SK-N-SH (cell line): Measurements from ENCODE around the gene MB. TPM values are rescaled to one million over a fixed set of nuclear protein-coding genes. Genes with fewer than 3 reads are reported as not detected.

Experiments
- CTCF ChIA-PET: fragments of 300-600, 350-600 bp; formaldehyde crosslinking; extraction: SDS; loops from one replicate; lab custom pipeline; 2021; lab: Yijun Ruan, JAX
- POLR2A ChIA-PET: fragments of 350-600 bp; sonication (Branson Sonifier 250); formaldehyde crosslinking; extraction: SDS; loops from one replicate; lab custom pipeline; 2020; ENCODE audit warnings: antibody characterized with exemption, inconsistent platforms; lab: Yijun Ruan, JAX
- DNase-seq: peaks from one replicate; pipeline ENCODE4 v3.0.0; 2012
- H2AFZ ChIP-seq: fragments of 200-600 bp; sonication (generic); 2 replicates; pipeline ENCODE4 v1.8.1; 2016; ENCODE audit warnings: antibody characterized with exemption, mild to moderate bottlenecking, low read depth
- H3F3A ChIP-seq: fragments of 200-600 bp; sonication (generic); replicated peaks from 2 replicates; pipeline ENCODE3; 2016; ENCODE audit warnings: antibody characterized with exemption, mild to moderate bottlenecking; ENCODE audit not compliant: insufficient read depth
- H3K27ac ChIP-seq, 2 experiments: fragments of 200-500 bp in 1 of 2; fragments of 200-600 bp in 1 of 2; sonication (Bioruptor generic) in 1 of 2; sonication (generic), shearing (Covaris generic) in 1 of 2; 2 replicates each; pipeline versions ENCODE4 v1.5.1 to v1.6.1; 2014 to 2016; ENCODE audit warnings: low read depth in 2 of 2, inconsistent platforms in 1 of 2, low read length in 1 of 2, mild to moderate bottlenecking in 1 of 2, mixed read lengths in 1 of 2
- H3K27me3 ChIP-seq: fragments of 200-600 bp; sonication (generic), shearing (Covaris generic); 2 replicates; pipeline ENCODE4 v1.6.1; 2016; ENCODE audit warnings: mixed run types; ENCODE audit not compliant: insufficient read depth
- H3K36me3 ChIP-seq, 2 experiments: fragments of 200-500 bp in 1 of 2; fragments of 200-600 bp in 1 of 2; sonication (Bioruptor generic) in 1 of 2; sonication (generic) in 1 of 2; replicated peaks in 1 of 2; 2 replicates each; pipeline versions ENCODE3 to v1.5.1; 2014 to 2016; ENCODE audit warnings: low read length in 1 of 2, mild to moderate bottlenecking in 1 of 2; ENCODE audit not compliant: insufficient read depth in 2 of 2, control insufficient read depth in 1 of 2
- H3K4me1 ChIP-seq, 2 experiments: fragments of 200-500 bp in 1 of 2; fragments of 200-600 bp in 1 of 2; sonication (Bioruptor generic) in 1 of 2; sonication (generic), shearing (Covaris generic) in 1 of 2; 2 replicates each; pipeline versions ENCODE4 v1.5.1 to v1.6.1; 2014 to 2016; ENCODE audit warnings: low read depth in 1 of 2, low read length in 1 of 2, mixed run types in 1 of 2; ENCODE audit not compliant: insufficient read depth in 2 of 2, control insufficient read depth in 1 of 2
- H3K4me2 ChIP-seq: fragments of 200-600 bp; sonication (generic), shearing (Covaris generic); 2 replicates; pipeline ENCODE4 v1.6.1; 2017; ENCODE audit warnings: mixed run types
- H3K4me3 ChIP-seq, 2 experiments: fragments of 200-500 bp in 1 of 2; fragments of 200-600 bp in 1 of 2; sonication (Bioruptor generic) in 1 of 2; sonication (generic), shearing (Covaris generic) in 1 of 2; 2 replicates each; pipeline versions ENCODE4 v1.5.1 to v1.8.1; 2014 to 2016; ENCODE audit warnings: low read depth in 2 of 2, inconsistent platforms in 1 of 2, low read length in 1 of 2, mild to moderate bottlenecking in 1 of 2, mixed read lengths in 1 of 2, moderate library complexity in 1 of 2
- H3K79me2 ChIP-seq: fragments of 200-600 bp; sonication (generic); 2 replicates; pipeline ENCODE4 v1.8.1; 2017; ENCODE audit warnings: mild to moderate bottlenecking; ENCODE audit not compliant: insufficient read depth
- H3K9ac ChIP-seq: fragments of 200-600 bp; sonication (generic); 2 replicates; pipeline ENCODE4 v1.6.1; 2017; ENCODE audit warnings: mixed run types
- H3K9me2 ChIP-seq: fragments of 200-600 bp; sonication (generic); 2 replicates; pipeline ENCODE4 v1.6.1; 2017; ENCODE audit warnings: mixed run types
- H3K9me3 ChIP-seq: fragments of 200-600 bp; sonication (generic); 2 replicates; pipeline ENCODE4 v1.6.1; 2017; ENCODE audit warnings: mixed run types, mild to moderate bottlenecking, moderate library complexity
- H4K20me1 ChIP-seq: fragments of 200-600 bp; sonication (generic); 2 replicates; pipeline ENCODE4 v1.6.1; 2017; ENCODE audit warnings: mild to moderate bottlenecking, mixed run types; ENCODE audit not compliant: insufficient read depth
- FOSL2 ChIP-seq: IDR thresholded peaks from 2 replicates; pipeline ENCODE4 v1.4.0; 2012; ENCODE audit warnings: low read depth, mild to moderate bottlenecking, moderate library complexity, borderline replicate concordance
- FOXJ3 ChIP-seq: sonication (generic); formaldehyde crosslinking; IDR thresholded peaks from 2 replicates; pipeline ENCODE4 v1.5.1; 2020; ENCODE audit warnings: mild to moderate bottlenecking, missing genetic modification reagents
- FOXM1 ChIP-seq: IDR thresholded peaks from 2 replicates; pipeline ENCODE4 v1.4.0; 2012; ENCODE audit warnings: low read depth, mild to moderate bottlenecking
- MXI1 ChIP-seq: IDR thresholded peaks from 2 replicates; pipeline ENCODE4 v1.6.1; 2012; ENCODE audit warnings: mild to moderate bottlenecking, low read depth, low read length, improper control_type of control experiment
- NFIC ChIP-seq: IDR thresholded peaks from 2 replicates; pipeline ENCODE4 v1.4.0; 2012; ENCODE audit warnings: borderline replicate concordance
- RFX5 ChIP-seq: IDR thresholded peaks from 2 replicates; pipeline ENCODE4 v1.6.1; 2012; ENCODE audit warnings: mild to moderate bottlenecking, improper control_type of control experiment, low read length
- SMC3 ChIP-seq: IDR thresholded peaks from 2 replicates; pipeline ENCODE4 v1.6.1; 2012; ENCODE audit warnings: low read depth, low read length, improper control_type of control experiment
- TCF12 ChIP-seq: IDR thresholded peaks from 2 replicates; pipeline ENCODE4 v1.4.0; 2012
- TEAD4 ChIP-seq: IDR thresholded peaks from 2 replicates; pipeline ENCODE4 v1.4.0; 2012; ENCODE audit warnings: mild to moderate bottlenecking, borderline replicate concordance; ENCODE audit not compliant: insufficient read depth
- YY1 ChIP-seq: IDR thresholded peaks from 2 replicates; pipeline ENCODE4 v1.4.0; 2012; ENCODE audit warnings: low read depth, mild to moderate bottlenecking
- WGBS: methylation state at CpG from one replicate; pipeline ENCODE4 v1.1.6; 2017; ENCODE audit warnings: low lambda C conversion rate; 5-methylcytosine and 5-hydroxymethylcytosine counted together
- polyA plus RNA-seq, 3 experiments: library from polyadenylated mRNA; depleted of rRNA; stranded (reverse); fragments of >200 nt; gene quantifications; 2 replicates each; pipeline ENCODE4 v1.2.3, GENCODE V29; 2012
- TF ChIP-seq, protein P1 (sequence below): IDR thresholded peaks from 2 replicates; pipeline ENCODE4 v1.4.0; 2012; ENCODE audit warnings: low read depth, borderline replicate concordance
- TF ChIP-seq, protein P2 (sequence below): IDR thresholded peaks from 2 replicates; pipeline ENCODE4; 2012

MB gene
- polyA plus RNA-seq, 1 of the 3 experiments (the other 2 are of a cell fraction), result 0.95 TPM

DNA sequence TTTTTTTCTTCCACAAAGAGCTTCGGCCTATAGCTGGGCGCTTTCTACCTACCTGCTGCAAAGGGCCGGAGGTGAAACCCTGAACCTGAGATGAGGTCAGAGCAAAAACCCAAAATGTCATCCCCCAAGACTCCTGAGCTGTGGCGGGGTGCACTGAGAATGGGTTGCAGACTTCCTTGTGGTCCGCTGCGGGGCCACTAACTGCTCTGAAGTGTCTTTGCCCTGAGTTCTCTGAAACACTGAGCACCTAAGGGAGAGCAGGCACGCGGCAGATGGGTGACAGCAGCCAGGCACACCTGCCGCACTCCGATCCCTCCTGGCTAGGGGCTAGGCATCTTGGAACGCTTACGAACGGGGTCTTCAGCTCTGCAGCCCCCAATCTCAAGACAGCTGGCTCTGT lies 47.2 kb downstream of the MB start:
- no peaks in the 10 kb centered on the region for H3K9me3 ChIP-seq
- no peak overlapping the region for H3K9ac ChIP-seq
- no peak overlapping the region for H3K4me3 ChIP-seq
- no peaks in the 10 kb centered on the region for H3K27me3 ChIP-seq
- peak overlapping the region in 1 of 2 experiments; percentile 52; a peak in 1 of 4 replicates for H3K27ac ChIP-seq
- no peak for DNase-seq
- no peaks in the 10 kb centered on the region for H3K36me3 ChIP-seq
- no peak overlapping the region for H3K4me2 ChIP-seq
- ChIA-PET CTCF (interaction anchor here (0.7 to 2.2 kb wide), 4 partner anchors 13 to 195 kb away, joined by 3 to 12 read pairs (median 6); no protein-coding TSS in a partner anchor), POLR2A (no interaction called here)
- WGBS, result 97% methylated on average over 13 of the region's 13 CpGs
- H3K79me2 ChIP-seq, result no peaks in the 10 kb centered on the region
- H3K4me1 ChIP-seq, result peaks cover 9 to 18% of the 10 kb centered on the region in 2 experiments; a peak in 3 of 4 replicates
- H3F3A ChIP-seq, result peaks cover 13% of the 10 kb centered on the region
- H4K20me1 ChIP-seq, result no peaks in the 10 kb centered on the region
- H2AFZ ChIP-seq, result no peak overlapping the region
- H3K9me2 ChIP-seq, result no peaks in the 10 kb centered on the region
- TF ChIP-seq RFX5, result no peak
- TF ChIP-seq MXI1, result no peak
- no peak for TF ChIP-seq FOXM1
- no peak for TF ChIP-seq TEAD4
- TF ChIP-seq, protein P1, sequence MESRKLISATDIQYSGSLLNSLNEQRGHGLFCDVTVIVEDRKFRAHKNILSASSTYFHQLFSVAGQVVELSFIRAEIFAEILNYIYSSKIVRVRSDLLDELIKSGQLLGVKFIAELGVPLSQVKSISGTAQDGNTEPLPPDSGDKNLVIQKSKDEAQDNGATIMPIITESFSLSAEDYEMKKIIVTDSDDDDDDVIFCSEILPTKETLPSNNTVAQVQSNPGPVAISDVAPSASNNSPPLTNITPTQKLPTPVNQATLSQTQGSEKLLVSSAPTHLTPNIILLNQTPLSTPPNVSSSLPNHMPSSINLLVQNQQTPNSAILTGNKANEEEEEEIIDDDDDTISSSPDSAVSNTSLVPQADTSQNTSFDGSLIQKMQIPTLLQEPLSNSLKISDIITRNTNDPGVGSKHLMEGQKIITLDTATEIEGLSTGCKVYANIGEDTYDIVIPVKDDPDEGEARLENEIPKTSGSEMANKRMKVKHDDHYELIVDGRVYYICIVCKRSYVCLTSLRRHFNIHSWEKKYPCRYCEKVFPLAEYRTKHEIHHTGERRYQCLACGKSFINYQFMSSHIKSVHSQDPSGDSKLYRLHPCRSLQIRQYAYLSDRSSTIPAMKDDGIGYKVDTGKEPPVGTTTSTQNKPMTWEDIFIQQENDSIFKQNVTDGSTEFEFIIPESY, result no peak
- no peak for TF ChIP-seq YY1

DNA sequence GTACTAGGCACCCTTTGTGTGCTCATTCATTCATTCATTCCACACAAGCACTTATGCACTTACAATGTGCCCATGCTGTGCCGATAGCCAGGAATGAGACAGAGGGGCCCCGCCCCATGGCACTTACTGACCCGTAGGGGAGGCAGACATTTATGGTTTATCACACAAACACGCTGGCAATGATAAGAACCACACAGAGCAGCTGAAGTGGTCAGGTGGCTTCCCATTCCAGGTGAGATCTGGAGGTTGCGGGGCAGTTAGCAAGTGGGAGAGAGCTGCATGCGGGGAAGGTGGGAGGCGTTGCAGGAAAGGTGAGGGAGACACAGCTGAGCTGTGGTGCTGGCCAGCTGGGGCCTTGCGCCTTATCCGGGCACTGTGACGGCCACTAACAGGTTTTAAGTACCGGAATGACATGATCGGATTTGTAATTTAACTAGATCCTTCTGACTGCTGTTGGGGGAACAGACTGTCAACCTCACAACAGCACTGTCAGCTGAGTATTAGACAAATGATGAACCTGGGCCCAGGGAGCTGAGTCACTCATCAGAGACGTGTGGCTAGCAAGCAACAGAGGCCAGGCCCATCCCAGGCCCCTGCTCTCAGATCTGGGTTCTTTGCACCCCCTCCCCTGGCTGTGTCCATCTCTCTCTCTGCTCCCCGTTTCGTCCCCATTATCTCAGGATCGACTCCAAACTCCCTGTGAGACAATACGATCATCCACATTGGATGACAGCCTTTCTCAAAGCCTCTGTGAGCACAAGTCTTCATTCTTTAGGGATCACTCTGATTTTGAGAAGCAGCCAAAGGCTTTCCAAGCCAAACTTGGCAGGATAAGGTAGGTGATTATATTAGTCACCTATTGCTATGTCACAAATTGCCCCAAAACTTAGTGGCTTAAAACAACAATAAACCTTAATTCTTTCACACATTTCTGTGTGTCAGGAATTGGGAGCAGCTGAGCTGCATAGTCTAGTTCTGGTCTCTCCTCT lies 48.1 kb downstream of the MB start:
- Histone ChIP-seq H3F3A (peaks cover 13% of the 10 kb centered on the region), H3K9me3 (no peaks in the 10 kb centered on the region), H3K4me2 (peak overlapping the region; percentile 34; the same call in 1 of the 2 replicates)
- ChIA-PET POLR2A (no interaction called here), CTCF (interaction anchor here (0.9 to 2.2 kb wide), 5 partner anchors 11 to 138 kb away, joined by 3 to 12 read pairs (median 4); no protein-coding TSS in a partner anchor)
- 63% methylated on average over 17 of the region's 17 CpGs for WGBS
- peak; percentile 70; the same call in 1 of the 2 replicates for TF ChIP-seq NFIC
- TF ChIP-seq FOXJ3 (CRISPR knock-in tag), result no peak
- TF ChIP-seq TCF12, result 0 out of 2 replicates have a peak, but pooled peaks have one; percentile 16
- TF ChIP-seq FOSL2, result peak; percentile 12; the same call in 1 of the 2 replicates
- no peak for TF ChIP-seq SMC3
- TF ChIP-seq, protein P2, sequence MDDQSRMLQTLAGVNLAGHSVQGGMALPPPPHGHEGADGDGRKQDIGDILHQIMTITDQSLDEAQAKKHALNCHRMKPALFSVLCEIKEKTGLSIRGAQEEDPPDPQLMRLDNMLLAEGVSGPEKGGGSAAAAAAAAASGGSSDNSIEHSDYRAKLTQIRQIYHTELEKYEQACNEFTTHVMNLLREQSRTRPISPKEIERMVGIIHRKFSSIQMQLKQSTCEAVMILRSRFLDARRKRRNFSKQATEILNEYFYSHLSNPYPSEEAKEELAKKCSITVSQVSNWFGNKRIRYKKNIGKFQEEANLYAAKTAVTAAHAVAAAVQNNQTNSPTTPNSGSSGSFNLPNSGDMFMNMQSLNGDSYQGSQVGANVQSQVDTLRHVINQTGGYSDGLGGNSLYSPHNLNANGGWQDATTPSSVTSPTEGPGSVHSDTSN, result peak; percentile 80
- TF ChIP-seq, all 33 proteins: peak for 4
- 0 out of 2 replicates have a peak overlapping the region, but pooled peaks have one; percentile 6 for H2AFZ ChIP-seq
- no peaks in the 10 kb centered on the region for H4K20me1 ChIP-seq
- no peak overlapping the region for H3K4me3 ChIP-seq
- H3K79me2 ChIP-seq, result no peaks in the 10 kb centered on the region
- H3K4me1 ChIP-seq, result peaks cover 9 to 25% of the 10 kb centered on the region in 2 experiments; a peak in 3 of 4 replicates
- H3K9me2 ChIP-seq, result no peaks in the 10 kb centered on the region
- H3K27me3 ChIP-seq, result no peaks in the 10 kb centered on the region
- H3K9ac ChIP-seq, result peak overlapping the region; percentile 18; the same call in 1 of the 2 replicates
- DNase-seq, result no peak
- H3K27ac ChIP-seq, result peak overlapping the region in 1 of 2 experiments; percentile 52; a peak in 2 of 4 replicates
- no peaks in the 10 kb centered on the region for H3K36me3 ChIP-seq
